ENCODE data around the gene SPTLC2. TPM values are rescaled to one million over a fixed set of nuclear protein-coding genes. Genes with fewer than 3 reads are reported as not detected.
A peak's percentile ranks its signal among the peaks of the same experiment; 100 is the strongest.

The SPTLC2 gene
- total RNA-seq, 1 experiment from 2014 or later: 44.7 TPM

- H3K9me3 ChIP-seq (ENCODE audit: control insufficient read depth in 1 of 2, insufficient read depth in 1 of 2, low read depth in 1 of 2, low read length in 2 of 2): no peaks in the 10 kb centered on the region
- POLR2A ChIA-PET: no interaction called here
- H3K4me2 ChIP-seq (ENCODE audit: low read length): no peak overlapping the region
- DNase-seq (ENCODE audit: low read depth, low spot score): no peak
- H3K9ac ChIP-seq (ENCODE audit: low read length): no peak overlapping the region
- CTCF ChIA-PET: no interaction called here
- H2AFZ ChIP-seq (ENCODE audit: low read depth, low read length, poor library complexity, severe bottlenecking): no peak overlapping the region
- H4K20me1 ChIP-seq (ENCODE audit: insufficient read depth): no peaks in the 10 kb centered on the region
- BruUV-seq (replicated peaks): no TSS peak
- H3K79me2 ChIP-seq (ENCODE audit: insufficient read depth, low read length): peaks cover 95% of the 10 kb centered on the region
- no peak overlapping the region for H3K4me3 ChIP-seq (replicated peaks in 1 of 2; ENCODE audit: low read depth in 1 of 2, low read length in 2 of 2)
- no peaks in the 10 kb centered on the region for H3K9me2 ChIP-seq (ENCODE audit: insufficient read depth)
- peaks cover 3 to 27% of the 10 kb centered on the region in 2 experiments; a peak in 3 of 4 replicates for H3K4me1 ChIP-seq (ENCODE audit: control insufficient read depth in 1 of 2, insufficient read depth in 2 of 2, low read length in 2 of 2)
- no peaks in the 10 kb centered on the region for H3K27me3 ChIP-seq (ENCODE audit: insufficient read depth, low read length)
- intact Hi-C loops (cut with micrococcal nuclease): no loop called here
- H3K27ac ChIP-seq (ENCODE audit: low read depth, low read length): no peak overlapping the region
- RAD21 ChIA-PET (ENCODE audit: low non-redundant PET in 1 of 2, low total read pairs in 2 of 2, uncharacterized antibody in 2 of 2, unreplicated experiment in 2 of 2): no interaction called here
- no peaks in the 10 kb centered on the region for H3K36me3 ChIP-seq (ENCODE audit: control insufficient read depth in 1 of 2, insufficient read depth in 2 of 2, low read length in 2 of 2)
- no peak for ATAC-seq
- no peak for TF ChIP-seq MAX (IDR thresholded peaks at IDR 0.05)
- TF ChIP-seq CTCF (IDR thresholded peaks at IDR 0.05 in 2 of 3, conservative IDR thresholded peaks at IDR 0.05 in 1 of 3; ENCODE audit: borderline replicate concordance in 1 of 3, insufficient read depth in 1 of 3, low read depth in 2 of 3, low read length in 2 of 3): peak in 2 of 3 experiments; percentile 3 to 20; a peak in 1 of 6 replicates
Measured at GRCh38 chr14:77609922-77610321, 6.5 kb downstream of the SPTLC2 start.

GRCh38 chr14:77607741-77608302, 8.6 kb downstream of the SPTLC2 start:
- CTCF ChIA-PET: interaction anchor here (1.2 kb wide), 1 partner anchor 149 kb away, joined by 3 read pairs; no protein-coding TSS in a partner anchor
- H3K9ac ChIP-seq (ENCODE audit: low read length): no peak overlapping the region
- H3K79me2 ChIP-seq (ENCODE audit: insufficient read depth, low read length): peaks cover 98% of the 10 kb centered on the region
- POLR2A ChIA-PET: no interaction called here
- ATAC-seq (no peak), DNase-seq (ENCODE audit: low read depth, low spot score) (no peak)
- TF ChIP-seq REST (IDR thresholded peaks at IDR 0.05; ENCODE audit: low read depth) (no peak), ZNF274 (IDR thresholded peaks at IDR 0.05; ENCODE audit: low read depth, low read length) (no peak), JUND (IDR thresholded peaks at IDR 0.05) (no peak), CEBPB (IDR thresholded peaks at IDR 0.05; ENCODE audit: low read depth) (no peak), ELF1 (IDR thresholded peaks at IDR 0.05; ENCODE audit: borderline replicate concordance, low read depth) (no peak), EZH2phosphoT487 (IDR thresholded peaks at IDR 0.05; ENCODE audit: borderline replicate concordance) (no peak), TCF7L2 (IDR thresholded peaks at IDR 0.05; ENCODE audit: borderline replicate concordance, extremely low read depth, insufficient read depth, insufficient read length) (no peak), ZFX (IDR thresholded peaks at IDR 0.05) (no peak), EZH2 (IDR thresholded peaks at IDR 0.05) (no peak)
- no peaks in the 10 kb centered on the region for H3K36me3 ChIP-seq (ENCODE audit: control insufficient read depth in 1 of 2, insufficient read depth in 2 of 2, low read length in 2 of 2)
- RAD21 ChIA-PET (ENCODE audit: low non-redundant PET in 1 of 2, low total read pairs in 2 of 2, uncharacterized antibody in 2 of 2, unreplicated experiment in 2 of 2): no interaction called here
- no TSS peak for BruUV-seq (replicated peaks)
- peaks cover 2 to 33% of the 10 kb centered on the region in 2 experiments; a peak in 2 of 4 replicates for H3K4me1 ChIP-seq (ENCODE audit: control insufficient read depth in 1 of 2, insufficient read depth in 2 of 2, low read length in 2 of 2)
- intact Hi-C loops (cut with micrococcal nuclease): no loop called here
- H4K20me1 ChIP-seq (ENCODE audit: insufficient read depth): no peaks in the 10 kb centered on the region
- H3K9me2 ChIP-seq (ENCODE audit: insufficient read depth): no peaks in the 10 kb centered on the region
- H3K27ac ChIP-seq (ENCODE audit: low read depth, low read length): no peak overlapping the region
- H3K9me3 ChIP-seq (ENCODE audit: control insufficient read depth in 1 of 2, insufficient read depth in 1 of 2, low read depth in 1 of 2, low read length in 2 of 2): no peaks in the 10 kb centered on the region
- no peak overlapping the region for H2AFZ ChIP-seq (ENCODE audit: low read depth, low read length, poor library complexity, severe bottlenecking)
- no peaks in the 10 kb centered on the region for H3K27me3 ChIP-seq (ENCODE audit: insufficient read depth, low read length)
- no peak overlapping the region for H3K4me3 ChIP-seq (replicated peaks in 1 of 2; ENCODE audit: low read depth in 1 of 2, low read length in 2 of 2)
- H3K4me2 ChIP-seq (ENCODE audit: low read length): no peak overlapping the region
